Hepatocyte (in vitro differentiated cells): ENCODE data around the gene AKAP10.

Source experiments
- CTCF ChIP-seq: fragments of 200-600 bp; sonication (generic); IDR thresholded peaks from 2 replicates; pipeline ENCODE4 v1.5.1; 2016; ENCODE audit warnings: antibody characterized with exemption, mild to moderate bottlenecking; ENCODE audit not compliant: poor library complexity
- EZH2 ChIP-seq: fragments of 200-600 bp; sonication (generic); IDR thresholded peaks from 2 replicates; pipeline ENCODE4 v1.6.1; 2016; ENCODE audit warnings: antibody characterized with exemption, mild to moderate bottlenecking, borderline replicate concordance
- EZH2phosphoT487 ChIP-seq: fragments of 200-600 bp; sonication (generic); IDR thresholded peaks from one replicate; pipeline ENCODE4 v1.6.1; 2018; ENCODE audit warnings: antibody characterized with exemption, mild to moderate bottlenecking, low read depth, moderate library complexity; ENCODE audit not compliant: unreplicated experiment, severe bottlenecking

- TF ChIP-seq EZH2phosphoT487 (no peak), CTCF (no peak), EZH2 (no peak)
These were observed 9.6 kb upstream of the AKAP10 start for GRCh38 chr17:19986941-19987861.
